HUES48 (cell line): ENCODE measurements around the gene TACC2.
"Not testable (repeated sequence)": the region's sequence is repeated elsewhere in the genome, so short reads cannot be mapped to it uniquely, and the experiment has no call there.

Experiments
- H3K27ac ChIP-seq: one replicate; pipeline ENCODE4 v1.7.0; 2013; ENCODE audit warnings: low read depth, low read length, inconsistent platforms
- H3K27me3 ChIP-seq: 2 replicates; pipeline ENCODE4 v1.6.1; 2013; ENCODE audit warnings: mild to moderate bottlenecking, low read length; ENCODE audit not compliant: control insufficient read depth, insufficient read depth
- H3K36me3 ChIP-seq: 2 replicates; pipeline ENCODE4 v1.6.1; 2013; ENCODE audit warnings: low read length; ENCODE audit not compliant: control insufficient read depth, insufficient read depth
- H3K4me1 ChIP-seq: 2 replicates; pipeline ENCODE4 v1.6.1; 2013; ENCODE audit warnings: mild to moderate bottlenecking, low read length; ENCODE audit not compliant: control insufficient read depth, insufficient read depth
- H3K4me3 ChIP-seq: 2 replicates; pipeline ENCODE4 v1.5.1; 2013; ENCODE audit warnings: mild to moderate bottlenecking, low read depth, low read length
- H3K9ac ChIP-seq: 2 replicates; pipeline ENCODE4 v1.6.1; 2013; ENCODE audit warnings: mild to moderate bottlenecking, low read depth, low read length, moderate library complexity
- H3K9me3 ChIP-seq: 2 replicates; pipeline ENCODE4 v1.6.1; 2013; ENCODE audit warnings: low read length; ENCODE audit not compliant: control insufficient read depth, insufficient read depth

Gene TACC2

GRCh38 chr10:121961456-121961855 lies 27.5 kb upstream of the TACC2 start:
- H3K9me3 ChIP-seq, result no peaks in the 10 kb centered on the region
- peaks cover 67% of the 10 kb centered on the region for H3K36me3 ChIP-seq

GRCh38 chr10:121965996-121966395 lies 23.0 kb upstream of the TACC2 start:
- no peak overlapping the region for H3K4me3 ChIP-seq
- no peak overlapping the region for H3K27ac ChIP-seq
- H3K9me3 ChIP-seq, result no peaks in the 10 kb centered on the region
- H3K27me3 ChIP-seq, result no peaks in the 10 kb centered on the region
- no peak overlapping the region for H3K9ac ChIP-seq
- H3K36me3 ChIP-seq, result peaks cover 71% of the 10 kb centered on the region
- H3K4me1 ChIP-seq, result no peaks in the 10 kb centered on the region

More at GRCh38 chr10:121961456-121961855, 27.5 kb upstream of the TACC2 start:
- Histone ChIP-seq H3K4me3 (no peak overlapping the region), H3K4me1 (peaks cover 18% of the 10 kb centered on the region; the same call in 1 of the 2 replicates), H3K27me3 (no peaks in the 10 kb centered on the region), H3K27ac (no peak overlapping the region), H3K9ac (no peak overlapping the region)

- H3K4me3 ChIP-seq, H3K27me3 ChIP-seq, H3K9me3 ChIP-seq, H3K4me1 ChIP-seq, H3K9ac ChIP-seq, H3K27ac ChIP-seq: not testable (repeated sequence)
- H3K36me3 ChIP-seq, result peaks cover 66% of the 10 kb centered on the region
Measured at GRCh38 chr10:121969086-121969485, 19.9 kb upstream of the TACC2 start.

GRCh38 chr10:121974019-121974534 lies 14.9 kb upstream of the TACC2 start:
- Histone ChIP-seq H3K27me3 (no peaks in the 10 kb centered on the region), H3K4me3 (peak overlapping the region; percentile 82), H3K9me3 (peaks cover 15% of the 10 kb centered on the region), H3K9ac (peak overlapping the region; percentile 93), H3K27ac (peak overlapping the region; percentile 98), H3K36me3 (peaks cover 20% of the 10 kb centered on the region), H3K4me1 (peaks cover 7% of the 10 kb centered on the region)

GRCh38 chr10:121974535-121975294 lies 14.2 kb upstream of the TACC2 start, which contains the start of gene NSMCE4A:
TSS of gene NSMCE4A (minus strand) at chr10:121975217. CDS start at chr10:121975165, 52 bp downstream.
- Histone ChIP-seq H3K4me1 (peaks cover 7% of the 10 kb centered on the region), H3K36me3 (peaks cover 15% of the 10 kb centered on the region), H3K27ac (peak within 1 kb of the TSS; percentile 98), H3K27me3 (no peaks in the 10 kb centered on the region), H3K4me3 (peak within 1 kb of the TSS; percentile 82), H3K9ac (peak within 1 kb of the TSS; percentile 93), H3K9me3 (peaks cover 15% of the 10 kb centered on the region)

- Histone ChIP-seq H3K27ac (peak overlapping the region; percentile 98), H3K4me3 (peak overlapping the region; percentile 82), H3K36me3 (peaks cover 13% of the 10 kb centered on the region), H3K4me1 (peaks cover 7% of the 10 kb centered on the region), H3K9me3 (peaks cover 15% of the 10 kb centered on the region), H3K9ac (peak overlapping the region; percentile 93), H3K27me3 (no peaks in the 10 kb centered on the region)
Measured at GRCh38 chr10:121975295-121976086, 13.5 kb upstream of the TACC2 start.

GRCh38 chr10:121976607-121977006 lies 12.4 kb upstream of the TACC2 start:
- Histone ChIP-seq H3K4me1 (peaks cover 7% of the 10 kb centered on the region), H3K9me3 (peaks cover 15% of the 10 kb centered on the region), H3K27me3 (no peaks in the 10 kb centered on the region), H3K36me3 (peaks cover 7% of the 10 kb centered on the region; the same call in 1 of the 2 replicates), H3K4me3 (peak overlapping the region; percentile 23; the same call in 1 of the 2 replicates), H3K9ac (no peak overlapping the region), H3K27ac (no peak overlapping the region)

- no peaks in the 10 kb centered on the region for H3K27me3 ChIP-seq
- H3K4me3 ChIP-seq, result no peak overlapping the region
Measured at GRCh38 chr10:121978511-121978910, 10.5 kb upstream of the TACC2 start.

GRCh38 chr10:121981346-121981745 lies 7.6 kb upstream of the TACC2 start:
- Histone ChIP-seq H3K9me3 (peaks cover 20% of the 10 kb centered on the region), H3K27ac (no peak overlapping the region), H3K27me3 (no peaks in the 10 kb centered on the region), H3K4me3 (no peak overlapping the region), H3K4me1 (no peaks in the 10 kb centered on the region), H3K9ac (no peak overlapping the region), H3K36me3 (no peaks in the 10 kb centered on the region)

More at GRCh38 chr10:121978511-121978910, 10.5 kb upstream of the TACC2 start:
- H3K36me3 ChIP-seq, result no peaks in the 10 kb centered on the region
- no peak overlapping the region for H3K27ac ChIP-seq
- peaks cover 15% of the 10 kb centered on the region for H3K9me3 ChIP-seq
- H3K4me1 ChIP-seq, result peaks cover 4% of the 10 kb centered on the region
- no peak overlapping the region for H3K9ac ChIP-seq

- Histone ChIP-seq H3K4me1 (no peaks in the 10 kb centered on the region), H3K27me3 (no peaks in the 10 kb centered on the region), H3K36me3 (no peaks in the 10 kb centered on the region), H3K4me3 (no peak overlapping the region), H3K9ac (no peak overlapping the region), H3K27ac (no peak overlapping the region), H3K9me3 (peaks cover 12% of the 10 kb centered on the region)
Measured at GRCh38 chr10:121983852-121984251, 5.1 kb upstream of the TACC2 start.
